IPS-18c (cell line): Measurements from ENCODE around the gene SLC25A17.
A peak's percentile ranks its signal among the peaks of the same experiment; 100 is the strongest.
"Not testable (repeated sequence)": the region's sequence is repeated elsewhere in the genome, so short reads cannot be mapped to it uniquely, and the experiment has no call there.

ENCODE experiments used
- H3K4me3 ChIP-seq: 2 replicates; pipeline ENCODE4 v1.7.0; 2013; ENCODE audit warnings: low read depth, mild to moderate bottlenecking, low read length, moderate library complexity; ENCODE audit not compliant: insufficient read depth
- H3K9me3 ChIP-seq: one replicate; pipeline ENCODE4 v1.6.1; 2013; ENCODE audit warnings: mild to moderate bottlenecking, low read length, moderate library complexity; ENCODE audit not compliant: control insufficient read depth, insufficient read depth

The SLC25A17 gene

DNA sequence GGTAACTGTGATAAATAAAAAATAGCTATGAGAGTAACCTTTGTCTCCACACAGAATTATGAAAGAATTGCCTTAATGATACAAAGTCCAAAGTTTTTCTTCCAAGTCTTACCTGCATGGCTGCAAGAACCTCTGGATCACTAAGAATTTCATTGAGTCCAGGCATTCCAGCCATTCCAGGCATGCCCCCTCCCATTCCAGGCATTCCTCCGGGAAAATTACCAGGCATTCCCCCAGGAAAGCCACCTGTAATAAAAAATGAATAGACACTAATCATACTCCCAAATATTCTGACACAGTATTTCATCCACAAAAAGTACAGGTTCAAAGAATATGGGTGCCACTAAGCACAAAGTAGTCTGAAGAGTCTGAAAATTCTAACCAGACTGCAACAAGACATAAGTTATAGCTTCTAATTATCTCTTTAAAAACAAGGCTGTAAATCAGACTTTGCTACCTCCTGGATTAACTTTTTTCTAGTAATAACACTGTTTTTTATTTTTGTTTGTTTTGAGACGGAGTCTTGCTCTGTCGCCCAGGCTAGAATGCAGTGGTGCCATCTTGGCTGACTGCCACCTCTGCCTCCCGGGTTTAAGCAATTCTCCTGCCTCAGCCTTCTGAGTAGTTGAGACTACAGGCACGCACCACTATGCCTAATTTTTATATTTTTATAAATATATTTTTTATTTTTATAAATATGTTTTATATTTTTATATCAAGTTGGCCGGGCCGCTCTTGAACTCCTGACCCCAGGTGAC is 8.0 kb upstream of the SLC25A17 start:
- H3K9me3 ChIP-seq: no peaks in the 10 kb centered on the region
- no peak overlapping the region for H3K4me3 ChIP-seq

DNA sequence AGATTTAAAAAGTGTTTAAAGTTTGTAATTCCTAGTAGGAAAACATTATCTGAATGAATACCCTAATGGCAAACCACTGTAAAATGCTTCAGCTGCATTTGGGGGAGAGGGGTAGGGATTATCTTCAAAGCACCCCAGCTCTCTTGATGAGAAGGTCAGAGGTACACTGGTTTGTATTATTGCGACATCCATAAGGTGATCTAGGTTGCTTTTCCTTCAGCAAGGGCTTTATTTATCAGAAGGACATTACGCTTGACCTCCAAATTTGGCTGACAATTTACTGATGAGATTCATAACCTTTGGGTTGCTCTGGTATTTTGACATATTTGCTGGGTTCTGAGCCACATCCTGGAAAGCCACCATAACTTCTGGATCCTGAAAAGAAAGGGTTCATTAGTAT is 7.1 kb upstream of the SLC25A17 start:
- H3K4me3 ChIP-seq, H3K9me3 ChIP-seq: not testable (repeated sequence)

DNA sequence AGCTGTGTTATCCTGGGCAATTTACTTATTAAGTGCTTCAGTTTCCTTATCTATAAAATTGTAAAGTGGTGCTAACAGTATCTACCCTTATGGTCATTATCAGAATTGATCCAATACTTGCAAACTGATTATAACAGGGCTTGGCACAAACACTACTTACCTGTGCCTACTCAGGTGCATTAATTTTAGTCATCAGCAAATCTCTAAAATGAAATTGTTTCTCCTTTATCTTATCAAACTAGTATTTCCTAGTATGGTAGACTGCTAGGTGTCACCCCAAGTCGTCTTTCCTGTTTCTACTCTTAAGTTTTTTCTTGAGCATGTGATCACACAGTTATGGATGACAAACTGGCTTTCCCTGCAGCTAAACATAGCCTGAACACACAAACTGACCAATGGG is 4.3 kb upstream of the SLC25A17 start:
- Histone ChIP-seq H3K4me3 (no peak overlapping the region), H3K9me3 (no peaks in the 10 kb centered on the region)

DNA sequence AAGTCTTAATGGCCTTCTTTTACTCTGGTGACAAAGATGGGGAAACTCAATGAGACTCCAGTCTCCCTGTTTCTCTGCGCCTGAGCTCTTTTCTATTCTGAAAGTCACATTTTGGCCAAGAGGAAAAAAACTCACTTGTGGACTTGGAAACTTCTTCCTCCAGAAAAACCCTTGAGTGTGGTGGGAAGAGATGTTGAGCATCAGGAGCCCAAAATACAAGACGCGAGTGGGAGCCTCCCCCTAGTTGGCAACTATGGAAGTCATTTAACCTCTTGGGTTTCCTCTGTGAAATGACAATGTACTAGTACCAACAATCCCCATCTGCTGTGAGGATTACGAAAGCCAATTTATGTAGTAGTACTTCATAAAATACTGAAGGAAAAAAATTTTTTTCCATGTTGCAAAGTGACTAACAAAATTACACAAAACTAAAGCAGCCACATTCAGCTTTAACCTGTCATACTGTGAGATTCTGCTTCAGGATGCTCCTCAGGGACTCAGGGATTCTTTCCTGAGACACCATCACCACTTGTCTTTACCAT is 524 bp upstream of the SLC25A17 start:
- Histone ChIP-seq H3K9me3 (no peaks in the 10 kb centered on the region), H3K4me3 (peak overlapping the region; percentile 50)

DNA sequence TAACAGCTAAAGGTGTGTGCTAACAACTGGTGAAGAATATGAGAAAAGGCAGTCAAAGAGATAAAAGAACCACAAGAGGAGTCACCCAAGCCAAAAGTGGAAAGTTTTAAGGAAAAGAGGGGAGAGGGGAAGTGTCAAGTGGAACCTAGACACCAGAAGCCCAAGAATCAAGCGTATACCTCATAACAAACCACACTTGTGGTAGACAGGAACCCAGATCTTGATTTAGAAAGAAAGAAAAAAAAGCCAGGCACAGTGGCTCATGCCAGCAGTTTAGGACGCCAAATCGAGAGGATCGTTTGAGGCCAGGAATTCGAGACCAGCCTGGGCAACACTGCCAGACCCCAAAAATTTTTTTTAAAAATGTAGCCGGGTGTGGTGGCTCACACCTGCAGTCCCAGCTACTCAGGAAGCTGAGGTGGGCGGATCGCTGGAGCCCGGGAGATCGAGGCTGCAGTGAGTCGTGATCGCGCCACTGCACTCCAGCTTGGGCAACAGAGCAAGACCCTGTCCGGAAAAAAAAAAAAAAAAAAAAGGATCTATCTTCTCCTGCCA is 877 bp downstream of the SLC25A17 start:
- Histone ChIP-seq H3K9me3 (no peaks in the 10 kb centered on the region), H3K4me3 (peak overlapping the region; percentile 99)

DNA sequence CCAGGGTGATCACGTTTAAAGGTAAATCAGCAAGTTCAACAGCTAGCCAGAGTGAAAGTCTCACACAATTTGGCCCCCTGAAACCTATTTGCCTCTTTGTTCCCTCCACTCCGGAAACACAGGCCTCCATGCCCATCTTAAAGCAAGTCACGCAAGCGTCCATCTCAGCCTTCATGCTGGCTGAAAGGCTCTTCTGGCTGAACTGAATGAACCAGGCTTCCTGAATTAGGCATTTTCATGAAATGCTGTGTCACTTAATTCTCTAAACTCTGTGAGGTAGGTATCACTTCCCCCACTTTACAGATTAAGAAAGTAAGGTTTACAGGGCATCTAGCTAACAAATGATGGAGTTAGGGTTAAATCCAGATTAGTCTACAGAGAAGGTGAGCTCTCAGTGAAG is 1.4 kb downstream of the SLC25A17 start:
- no peaks in the 10 kb centered on the region for H3K9me3 ChIP-seq
- no peak overlapping the region for H3K4me3 ChIP-seq

DNA sequence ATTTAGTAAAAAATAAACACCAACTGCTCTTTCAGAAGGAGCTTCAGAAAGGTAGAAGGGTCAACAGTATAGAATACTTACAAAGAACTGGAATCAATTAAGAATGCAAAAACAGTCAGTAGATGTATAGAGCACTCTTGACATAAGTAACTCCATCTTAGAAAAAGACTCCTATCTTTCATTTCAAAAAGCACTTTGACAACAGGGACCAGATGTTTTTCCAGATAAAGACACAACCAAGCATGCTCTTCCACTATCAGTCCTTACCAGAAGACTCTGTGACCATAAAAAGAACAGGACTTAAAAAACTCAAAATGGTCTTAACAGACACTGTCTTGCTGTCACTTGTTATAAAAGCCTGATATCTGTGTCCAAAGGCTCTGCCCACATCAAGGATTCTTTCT is 5.2 kb downstream of the SLC25A17 start:
- Histone ChIP-seq H3K4me3 (no peak overlapping the region), H3K9me3 (no peaks in the 10 kb centered on the region)

DNA sequence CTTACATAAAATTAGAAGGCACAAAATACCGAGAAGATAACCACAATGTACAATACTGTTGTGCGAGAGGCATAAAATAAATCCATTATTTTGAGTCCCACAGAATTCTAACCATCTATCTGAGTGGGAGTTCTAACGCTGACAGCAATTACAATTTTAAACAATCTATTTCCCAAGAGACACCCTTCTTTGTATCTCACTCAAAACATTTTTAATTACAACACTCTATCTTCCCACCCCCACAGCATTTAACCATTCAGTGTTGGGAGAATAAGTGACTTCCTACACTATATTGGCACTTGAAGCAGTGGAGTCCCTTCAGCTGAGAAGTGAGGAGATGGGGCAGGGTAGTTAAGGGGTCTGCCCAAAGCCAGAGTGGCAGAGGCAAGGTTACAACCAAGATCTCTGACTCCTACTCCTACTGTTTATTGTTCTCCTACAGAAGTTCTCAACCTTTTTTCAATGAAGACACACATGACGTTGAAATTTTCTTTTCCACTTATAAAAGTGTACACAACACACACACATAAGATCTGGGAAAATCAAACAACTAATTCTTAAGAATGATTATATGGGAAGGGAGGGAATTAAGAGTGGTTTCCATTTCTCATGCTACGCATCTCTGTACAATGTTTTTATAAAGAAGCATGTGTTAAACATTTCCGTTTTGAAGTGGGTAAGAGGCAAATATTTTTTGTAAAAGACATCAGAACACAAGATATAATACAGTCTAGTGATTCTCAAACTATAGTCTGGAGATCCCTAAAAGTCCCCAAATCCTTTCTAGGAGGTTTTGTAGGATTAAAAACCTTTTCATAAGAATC is 10.9 kb downstream of the SLC25A17 start:
- H3K9me3 ChIP-seq: no peaks in the 10 kb centered on the region
- H3K4me3 ChIP-seq: no peak overlapping the region

DNA sequence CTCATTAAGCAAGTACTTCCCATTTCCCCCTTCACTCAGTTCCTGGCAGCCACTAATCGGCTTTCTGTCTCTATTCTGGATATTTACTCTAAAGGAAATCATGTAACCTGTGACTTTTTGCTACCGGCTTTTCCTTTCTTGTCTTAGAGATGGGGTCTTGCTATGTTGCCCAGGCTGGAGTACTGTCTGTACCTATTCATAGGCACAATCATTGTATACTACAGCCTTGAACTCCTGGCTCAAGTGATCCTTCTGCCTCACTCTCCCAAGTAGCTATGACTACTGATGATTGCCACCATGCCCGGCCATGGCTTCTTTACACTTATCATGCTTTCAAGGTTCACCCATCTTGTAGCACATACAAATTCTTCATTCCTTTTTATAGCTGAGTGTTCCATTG is 12.4 kb downstream of the SLC25A17 start:
- H3K4me3 ChIP-seq: no peak overlapping the region
- no peaks in the 10 kb centered on the region for H3K9me3 ChIP-seq

DNA sequence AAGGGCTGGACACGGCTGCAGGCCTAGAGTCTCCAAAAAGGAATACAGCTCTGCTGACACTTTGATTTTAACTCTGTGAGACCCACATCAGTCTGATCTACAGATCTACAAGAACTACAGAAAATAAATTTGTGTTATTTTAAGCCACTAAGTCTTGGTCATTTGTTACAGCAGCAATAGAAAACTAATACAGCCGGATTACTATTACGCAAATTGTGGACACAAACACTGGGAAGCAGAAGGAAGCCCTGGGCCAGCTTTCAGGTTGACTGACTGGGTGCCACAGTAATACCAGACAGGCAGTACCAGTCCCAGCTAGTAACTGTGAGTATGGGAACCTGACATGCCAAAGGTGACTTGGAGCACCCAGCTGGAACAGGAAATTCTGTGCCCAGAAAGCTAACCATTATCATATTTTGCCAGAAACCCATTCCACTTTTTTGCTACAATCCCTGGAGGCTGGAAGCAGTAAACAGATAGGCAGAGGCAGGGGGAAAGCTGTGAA is 13.4 kb downstream of the SLC25A17 start:
- Histone ChIP-seq H3K9me3 (no peaks in the 10 kb centered on the region), H3K4me3 (no peak overlapping the region)

DNA sequence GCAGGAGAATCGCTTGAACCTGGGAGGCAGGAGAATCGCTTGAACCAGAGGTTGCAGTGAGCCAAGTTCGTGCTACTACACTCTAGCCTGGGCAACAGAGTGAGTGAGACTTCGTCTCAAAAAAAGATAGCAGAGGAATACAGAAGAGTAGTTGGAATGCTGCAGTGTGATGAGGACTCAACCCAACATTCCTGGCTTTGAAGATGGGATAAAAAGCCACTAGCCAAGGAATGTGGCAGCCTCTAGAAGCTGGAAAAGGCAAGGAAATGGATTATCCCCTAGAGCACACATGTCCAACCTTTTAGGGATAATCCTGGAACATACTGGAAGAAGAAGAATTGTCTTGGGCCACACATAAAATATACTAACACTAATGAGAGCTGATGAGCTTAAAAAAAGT is 13.9 kb downstream of the SLC25A17 start:
- Histone ChIP-seq H3K4me3 (no peak overlapping the region), H3K9me3 (no peaks in the 10 kb centered on the region)

DNA sequence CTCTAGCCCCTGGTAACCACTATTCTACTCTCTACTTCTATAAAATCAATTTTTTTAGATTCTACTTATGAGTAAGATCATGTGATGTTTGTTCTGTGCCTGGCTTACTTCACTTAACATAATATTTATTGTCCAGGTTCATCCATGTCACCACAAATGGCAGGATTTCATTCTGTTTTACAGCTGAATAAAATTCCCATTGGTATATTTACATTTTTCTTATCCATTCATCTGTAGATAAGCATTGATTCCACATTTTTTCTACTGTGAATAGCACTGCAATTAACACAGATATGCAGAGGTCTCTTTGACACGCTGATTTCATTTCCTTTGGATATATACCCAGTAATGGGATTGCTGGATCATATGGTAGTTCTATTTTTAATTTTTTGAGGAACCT is 15.8 kb downstream of the SLC25A17 start:
- Histone ChIP-seq H3K9me3 (no peaks in the 10 kb centered on the region), H3K4me3 (no peak overlapping the region)

DNA sequence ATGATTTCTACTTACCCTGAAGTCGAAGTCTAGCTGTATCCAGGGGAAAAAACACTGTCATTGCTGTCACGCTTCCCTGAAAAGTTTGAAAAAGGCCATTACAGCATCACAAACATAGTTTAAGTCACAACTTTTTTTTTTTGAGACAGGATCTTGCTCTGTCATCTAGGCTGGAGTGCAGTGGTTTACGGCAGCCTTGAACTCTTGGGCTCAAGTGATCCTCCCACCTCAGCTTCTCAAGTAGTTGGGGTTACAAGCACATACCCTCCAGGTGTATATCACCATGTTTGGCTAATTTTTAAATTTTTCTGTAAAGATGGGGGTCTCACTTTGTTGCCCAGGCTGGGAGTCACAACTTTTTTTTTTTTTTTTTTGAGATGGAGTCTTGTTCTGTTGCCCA is 20.1 kb downstream of the SLC25A17 start:
- Histone ChIP-seq H3K9me3 (no peaks in the 10 kb centered on the region), H3K4me3 (no peak overlapping the region)

DNA sequence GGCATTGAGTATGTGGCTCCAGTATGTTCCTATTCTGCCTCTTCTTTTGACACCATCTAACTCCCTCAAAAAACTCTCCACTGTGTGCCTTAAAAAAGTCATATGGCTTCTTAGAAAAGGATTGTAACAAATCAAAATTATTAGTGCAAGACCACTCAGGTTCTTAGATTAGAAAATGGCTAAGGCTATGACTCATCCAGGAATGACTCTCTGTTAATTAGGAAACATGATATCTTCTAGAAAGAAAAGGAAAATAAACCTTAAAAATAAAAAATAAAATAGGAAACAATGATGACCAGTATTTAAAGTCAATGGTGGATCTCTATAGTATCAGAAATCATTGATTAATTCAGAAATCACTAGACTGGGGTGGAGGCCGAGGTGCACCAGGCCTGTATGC is 21.7 kb downstream of the SLC25A17 start:
- H3K4me3 ChIP-seq: no peak overlapping the region
- H3K9me3 ChIP-seq: no peaks in the 10 kb centered on the region

DNA sequence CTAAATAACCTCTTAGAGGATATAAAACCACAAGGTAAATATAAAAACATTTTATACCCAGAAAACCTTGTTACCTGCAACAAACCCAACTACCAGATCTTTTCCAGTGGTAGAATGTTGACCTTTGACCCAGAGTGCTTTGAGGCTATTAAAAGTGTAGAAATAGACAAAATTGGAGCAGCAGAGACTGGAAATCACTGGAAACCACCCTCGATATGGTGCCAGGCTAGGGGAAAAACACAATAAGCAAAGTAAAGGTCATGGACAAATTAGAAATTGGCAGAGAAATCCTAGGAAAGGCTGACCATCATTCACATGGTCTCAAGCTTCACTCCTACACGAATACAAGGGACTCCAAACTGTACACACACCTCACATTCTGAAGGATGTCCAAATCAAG is 26.7 kb downstream of the SLC25A17 start:
- Histone ChIP-seq H3K9me3 (no peaks in the 10 kb centered on the region), H3K4me3 (no peak overlapping the region)

DNA sequence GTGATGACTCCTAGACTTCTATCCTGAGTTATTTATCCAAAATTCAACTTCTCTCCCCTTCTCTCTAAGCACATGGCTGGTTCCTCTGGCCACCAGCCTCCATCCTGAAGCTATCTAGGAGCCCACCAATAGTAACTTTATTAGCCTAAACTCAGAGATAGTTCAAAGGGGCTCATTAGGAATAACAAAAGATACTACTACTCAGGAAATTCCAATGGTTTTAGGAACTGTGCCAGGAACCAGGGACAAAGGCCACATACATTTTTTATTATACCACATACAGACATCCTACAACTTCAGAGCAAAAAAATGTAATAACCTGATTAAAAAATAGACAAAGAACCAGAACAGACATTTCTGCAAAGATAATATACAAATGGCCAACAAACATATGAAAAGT is 27.9 kb downstream of the SLC25A17 start:
- no peaks in the 10 kb centered on the region for H3K9me3 ChIP-seq

DNA sequence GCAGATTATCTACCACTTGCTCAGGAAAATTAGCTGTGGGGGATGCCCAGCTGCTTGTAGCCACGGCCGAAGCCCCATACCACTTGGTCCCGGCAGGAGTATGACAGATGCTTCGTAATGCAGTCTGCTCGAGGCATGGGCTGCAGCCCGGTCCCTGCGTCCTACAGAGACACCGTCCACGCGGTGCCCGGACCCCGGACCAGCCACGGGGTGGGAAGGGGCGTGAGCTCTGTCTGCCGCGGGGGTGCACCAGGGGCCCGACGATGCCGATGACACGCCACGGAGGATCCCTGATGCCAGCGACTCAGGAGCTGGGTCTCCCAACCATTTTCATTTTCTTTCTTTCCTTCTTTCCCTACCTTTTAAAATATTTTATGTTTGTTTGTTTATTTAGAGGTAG is 30.0 kb downstream of the SLC25A17 start:
- Histone ChIP-seq H3K4me3 (no peak overlapping the region), H3K9me3 (no peaks in the 10 kb centered on the region)

More for the DNA sequence above, 27.9 kb downstream of the SLC25A17 start:
- H3K4me3 ChIP-seq: no peak overlapping the region

DNA sequence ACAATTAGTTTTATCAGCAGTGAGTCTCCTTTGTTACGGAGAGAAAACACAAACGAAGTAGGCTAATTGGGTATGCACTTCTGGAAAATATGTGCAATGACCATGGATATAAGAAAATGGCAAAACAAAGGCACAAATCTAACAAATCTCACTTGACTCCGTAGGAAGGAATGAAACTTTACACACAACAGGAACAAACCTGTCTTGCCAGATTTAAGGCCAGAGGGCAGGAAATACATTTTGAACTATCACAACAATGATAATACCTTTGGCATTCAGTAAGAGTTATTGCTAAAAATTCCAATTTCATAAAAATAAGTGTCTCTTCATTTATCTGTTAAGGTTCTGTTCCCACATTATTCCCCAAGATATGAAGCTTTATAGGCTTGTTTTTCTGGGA is 36.6 kb downstream of the SLC25A17 start:
- no peak overlapping the region for H3K4me3 ChIP-seq
- H3K9me3 ChIP-seq: no peaks in the 10 kb centered on the region
